Upper lobe of left lung (tissue), 6 donors: ENCODE results near the gene CAMK1D. TPM values are rescaled to one million over a fixed set of nuclear protein-coding genes. Genes with fewer than 3 reads are reported as not detected.

Experiments
- ATAC-seq, 2 donors: fragments of 200-7000 bp; cut with Tn5 transposase; one replicate each; pipeline ENCODE4 v1.9.1; 2022; ENCODE audit warnings: mild to moderate bottlenecking in 2 of 2, moderate library complexity in 2 of 2; ENCODE audit not compliant: low FRiP score in 2 of 2
- DNase-seq, 2 donors: peaks; one replicate each; pipeline ENCODE4 v3.0.0-alpha.2; 2019 to 2020
- H3K27ac ChIP-seq, 4 donors: fragments of 200-600 bp; sonication (generic); one replicate each; pipeline ENCODE4 v1.5.1; 2016 to 2019
- H3K27me3 ChIP-seq, 4 donors: fragments of 200-600 bp; sonication (generic); one replicate each; pipeline ENCODE4 v1.5.1; 2017 to 2019
- H3K36me3 ChIP-seq, 4 donors: fragments of 200-600 bp; sonication (generic); one replicate each; pipeline ENCODE4 v1.5.1; 2016 to 2019
- H3K4me1 ChIP-seq, 4 donors: fragments of 200-600 bp; sonication (generic); one replicate each; pipeline ENCODE4 v1.5.1; 2018 to 2019
- H3K4me3 ChIP-seq, 4 donors: fragments of 200-600 bp; sonication (generic); one replicate each; pipeline ENCODE4 v1.5.1; 2017 to 2019; ENCODE audit warnings: mild to moderate bottlenecking in 2 of 4, moderate library complexity in 1 of 4
- H3K9me3 ChIP-seq, 4 donors: fragments of 200-600 bp; sonication (generic); one replicate each; pipeline ENCODE4 v1.5.1; 2018 to 2019
- CTCF ChIP-seq, 6 experiments: fragments of 450-650 bp in 4 of 6; fragments of 200-600 bp in 2 of 6; sonication (generic) in 2 of 6; IDR thresholded peaks; one replicate each; pipeline ENCODE4 v1.5.1; 2016 to 2019; ENCODE audit warnings: antibody characterized with exemption in 6 of 6
- EP300 ChIP-seq, 4 donors: sonication (generic); formaldehyde crosslinking; IDR thresholded peaks; one replicate each; pipeline ENCODE4 v1.5.1; 2017; ENCODE audit warnings: antibody characterized with exemption in 4 of 4, control low read depth in 2 of 4
- POLR2A ChIP-seq, 4 donors: fragments of 450-650 bp; IDR thresholded peaks; one replicate each; pipeline ENCODE4 v1.5.1; 2016 to 2017; ENCODE audit warnings: antibody characterized with exemption in 4 of 4, mild to moderate bottlenecking in 2 of 4
- POLR2AphosphoS5 ChIP-seq, 2 donors: sonication (generic); formaldehyde crosslinking; IDR thresholded peaks; one replicate each; pipeline ENCODE4 v1.5.1; 2017; ENCODE audit warnings: antibody characterized with exemption in 2 of 2
- WGBS, 2 donors: methylation state at CpG; one replicate each; pipeline ENCODE4 v1.1.5; 2017 to 2018; 5-methylcytosine and 5-hydroxymethylcytosine counted together
- total RNA-seq, 6 donors: library from RNA; depleted of rRNA in 4 of 6; stranded (reverse); fragments of >200 nt in 4 of 6; gene quantifications; one replicate each; pipeline versions ENCODE4 v1.1.0 to v1.2.1, GENCODE V29; 2016 to 2021
- donor health status: DM: no; HTN: no; CAD: no; lungs with moderate emphysema.
- donor health status: DM: no; HTN: yes; CAD: no; lungs with severe emphysema.

CAMK1D gene
- total RNA-seq, 6 donors from 2014 or later: 6.2 to 29.2 (median 19.0) TPM

- no peak for ATAC-seq
- WGBS, 2 donors: 78 to 84% methylated on average over 15 of the region's 15 CpGs
- Histone ChIP-seq H3K9me3 (no peaks in the 10 kb centered on the region), H3K27me3 (no peaks in the 10 kb centered on the region), H3K27ac (no peak overlapping the region), H3K4me1 (peaks cover 0 to 9% (median 3%) of the 10 kb centered on the region in 4 donors), H3K36me3 (no peaks in the 10 kb centered on the region), H3K4me3 (no peak overlapping the region)
- DNase-seq: no peak
- TF ChIP-seq EP300 (IDR thresholded peaks at IDR 0.05) (no peak), CTCF (IDR thresholded peaks at IDR 0.05) (no peak), POLR2AphosphoS5 (IDR thresholded peaks at IDR 0.05) (no peak), POLR2A (IDR thresholded peaks at IDR 0.05) (no peak)
Observed at GRCh38 chr10:12597788-12598765, 248.7 kb downstream of the CAMK1D start.

GRCh38 chr10:12600652-12601051, 251.3 kb downstream of the CAMK1D start:
- TF ChIP-seq EP300 (IDR thresholded peaks at IDR 0.05) (no peak), POLR2AphosphoS5 (IDR thresholded peaks at IDR 0.05) (no peak), CTCF (IDR thresholded peaks at IDR 0.05) (no peak), POLR2A (IDR thresholded peaks at IDR 0.05) (no peak)
- Histone ChIP-seq H3K27ac (no peak overlapping the region), H3K4me1 (peaks cover 7 to 18% (median 9%) of the 10 kb centered on the region in 4 donors), H3K4me3 (no peak overlapping the region), H3K36me3 (no peaks in the 10 kb centered on the region), H3K9me3 (no peaks in the 10 kb centered on the region), H3K27me3 (no peaks in the 10 kb centered on the region)
- DNase-seq: no peak
- ATAC-seq: no peak
- 74 to 76% methylated on average over 4 of the region's 4 CpGs for WGBS, 2 donors

GRCh38 chr10:12602521-12602920, 253.2 kb downstream of the CAMK1D start:
- 47 to 54% methylated on average over 7 of the region's 7 CpGs for WGBS, 2 donors
- no peaks in the 10 kb centered on the region for H3K36me3 ChIP-seq
- TF ChIP-seq POLR2AphosphoS5 (IDR thresholded peaks at IDR 0.05) (no peak), EP300 (IDR thresholded peaks at IDR 0.05) (no peak), POLR2A (IDR thresholded peaks at IDR 0.05) (no peak), CTCF (IDR thresholded peaks at IDR 0.05) (no peak)
- no peaks in the 10 kb centered on the region for H3K9me3 ChIP-seq
- peaks cover 13 to 28% (median 16%) of the 10 kb centered on the region in 4 donors for H3K4me1 ChIP-seq
- H3K27ac ChIP-seq: no peak overlapping the region
- no peak overlapping the region for H3K4me3 ChIP-seq
- DNase-seq: no peak
- no peak for ATAC-seq
- no peaks in the 10 kb centered on the region for H3K27me3 ChIP-seq

- no peaks in the 10 kb centered on the region for H3K36me3 ChIP-seq
- no peak for TF ChIP-seq EP300 (IDR thresholded peaks at IDR 0.05)
- TF ChIP-seq POLR2A (IDR thresholded peaks at IDR 0.05): no peak
- TF ChIP-seq CTCF (IDR thresholded peaks at IDR 0.05): no peak
- no peak for TF ChIP-seq POLR2AphosphoS5 (IDR thresholded peaks at IDR 0.05)
- no peak for ATAC-seq
- no peak overlapping the region for H3K4me3 ChIP-seq
- peaks cover 13 to 28% (median 16%) of the 10 kb centered on the region in 4 donors for H3K4me1 ChIP-seq
- H3K9me3 ChIP-seq: no peaks in the 10 kb centered on the region
- no peak for DNase-seq
- H3K27me3 ChIP-seq: no peaks in the 10 kb centered on the region
- no peak overlapping the region for H3K27ac ChIP-seq
- 88 to 95% methylated on average over 11 of the region's 11 CpGs for WGBS, 2 donors
Observed at GRCh38 chr10:12603766-12604470, 254.6 kb downstream of the CAMK1D start.
